GM23338 (cell line): ENCODE results near the gene TNFSF9. TPM values are rescaled to one million over a fixed set of nuclear protein-coding genes. Genes with fewer than 3 reads are reported as not detected.

ENCODE experiments used
- ATAC-seq: fragments of 200-7000 bp; cut with Tn5 transposase; 3 replicates; pipeline ENCODE4 v1.9.1; 2020
- DNase-seq: peaks from one replicate; pipeline ENCODE4 v3.0.0-alpha.2; 2015; ENCODE audit warnings: low spot score
- H2AFZ ChIP-seq: fragments of 200-600 bp; sonication (generic); 2 replicates; pipeline ENCODE4 v1.8.0; 2016; ENCODE audit warnings: antibody characterized with exemption, mild to moderate bottlenecking, moderate library complexity
- H3F3A ChIP-seq: fragments of 200-600 bp; sonication (generic); replicated peaks from 2 replicates; pipeline ENCODE4 v1.8.0; 2017; ENCODE audit warnings: antibody characterized with exemption, mixed run types, low read depth
- H3K27ac ChIP-seq: fragments of 200-600 bp; sonication (generic); 2 replicates; pipeline ENCODE4 v1.6.1; 2016; ENCODE audit warnings: low read depth
- H3K27me3 ChIP-seq: fragments of 200-600 bp; sonication (generic); 2 replicates; pipeline ENCODE4 v1.8.0; 2016; ENCODE audit warnings: mild to moderate bottlenecking, mixed run types, moderate library complexity; ENCODE audit not compliant: insufficient read depth
- H3K36me3 ChIP-seq: fragments of 200-600 bp; sonication (generic); 2 replicates; pipeline ENCODE4 v1.8.0; 2016; ENCODE audit warnings: mild to moderate bottlenecking; ENCODE audit not compliant: insufficient read depth
- H3K4me1 ChIP-seq: fragments of 200-600 bp; sonication (generic); 2 replicates; pipeline ENCODE4 v1.8.0; 2016; ENCODE audit warnings: mild to moderate bottlenecking, moderate library complexity; ENCODE audit not compliant: insufficient read depth
- H3K4me2 ChIP-seq: fragments of 200-600 bp; sonication (generic); 2 replicates; pipeline ENCODE4 v1.7.1; 2017; ENCODE audit warnings: mixed run types
- H3K4me3 ChIP-seq: fragments of 200-600 bp; sonication (generic); 2 replicates; pipeline ENCODE4 v1.6.1; 2016; ENCODE audit warnings: mixed run types
- H3K79me2 ChIP-seq: fragments of 200-600 bp; sonication (generic); replicated peaks from 2 replicates; pipeline ENCODE4 v1.8.0; 2017; ENCODE audit warnings: mild to moderate bottlenecking; ENCODE audit not compliant: insufficient read depth
- H3K9me2 ChIP-seq: fragments of 200-600 bp; sonication (generic); 2 replicates; pipeline ENCODE4 v1.8.0; 2017; ENCODE audit not compliant: insufficient read depth
- H4K20me1 ChIP-seq: fragments of 200-600 bp; sonication (generic); replicated peaks from 2 replicates; pipeline ENCODE4 v1.8.0; 2017; ENCODE audit warnings: mild to moderate bottlenecking; ENCODE audit not compliant: insufficient read depth
- H3K27ac Mint-ChIP-seq: 2 replicates; pipeline ENCODE4 v1.8.0; 2020; ENCODE audit warnings: inconsistent platforms, mild to moderate bottlenecking, moderate library complexity, mixed read lengths
- H3K27me3 Mint-ChIP-seq: 3 replicates; pipeline ENCODE4 v1.8.0; 2022; ENCODE audit warnings: low read depth, mild to moderate bottlenecking, moderate library complexity, mixed read lengths, inconsistent platforms; ENCODE audit not compliant: insufficient read depth, poor library complexity
- H3K36me3 Mint-ChIP-seq: 3 replicates; pipeline ENCODE4 v1.8.0; 2021; ENCODE audit warnings: low read depth, mild to moderate bottlenecking, inconsistent platforms, moderate library complexity, mixed read lengths
- H3K4me1 Mint-ChIP-seq: 3 replicates; pipeline ENCODE4 v1.8.0; 2020; ENCODE audit warnings: mild to moderate bottlenecking, inconsistent platforms, mixed read lengths
- H3K4me3 Mint-ChIP-seq: 3 replicates; pipeline ENCODE4 v1.8.0; 2021; ENCODE audit warnings: moderate library complexity, mild to moderate bottlenecking, inconsistent platforms, mixed read lengths
- H3K9me3 Mint-ChIP-seq: 3 replicates; pipeline ENCODE4 v1.8.0; 2020; ENCODE audit warnings: moderate library complexity, mild to moderate bottlenecking, inconsistent platforms, mixed read lengths
- CTCF ChIP-seq, 2 experiments: fragments of 200-600 bp in 1 of 2; sonication (generic) in 1 of 2; conservative IDR thresholded peaks; 2 replicates each; pipeline versions ENCODE4 v1.5.1 to v1.6.1; 2016 to 2017; ENCODE audit warnings: antibody characterized with exemption in 2 of 2, low read depth in 2 of 2, mild to moderate bottlenecking in 2 of 2, moderate library complexity in 1 of 2
- ETS1 ChIP-seq: IDR thresholded peaks from 2 replicates; pipeline ENCODE4 v1.6.1; 2016; ENCODE audit warnings: antibody characterized with exemption
- EZH2 ChIP-seq: fragments of 200-600 bp; sonication (generic); IDR thresholded peaks from one replicate; pipeline ENCODE4 v1.8.0; 2017; ENCODE audit warnings: antibody characterized with exemption, mild to moderate bottlenecking, low read depth; ENCODE audit not compliant: unreplicated experiment
- EZH2phosphoT487 ChIP-seq: fragments of 200-600 bp; sonication (generic); IDR thresholded peaks from one replicate; pipeline ENCODE4 v1.8.1; 2018; ENCODE audit warnings: antibody characterized with exemption; ENCODE audit not compliant: unreplicated experiment
- JUNB ChIP-seq: IDR thresholded peaks from one replicate; pipeline ENCODE4 v1.6.1; 2016; ENCODE audit warnings: antibody characterized with exemption; ENCODE audit not compliant: unreplicated experiment
- REST ChIP-seq: IDR thresholded peaks from one replicate; pipeline ENCODE4 v1.6.1; 2018; ENCODE audit warnings: antibody characterized with exemption; ENCODE audit not compliant: unreplicated experiment
- ZNF114 ChIP-seq: fragments of 250-450 bp; sonication (Bioruptor Pico); IDR thresholded peaks from 2 replicates; pipeline ENCODE4 v1.5.0; 2020; ENCODE audit warnings: mild to moderate bottlenecking, moderate library complexity
- ZNF331 ChIP-seq: fragments of 250-450 bp; sonication (Bioruptor Pico); IDR thresholded peaks from 2 replicates; pipeline ENCODE4 v1.5.0; 2020; ENCODE audit warnings: low read depth, mild to moderate bottlenecking, moderate library complexity
- polyA plus RNA-seq: library from polyadenylated mRNA; unstranded; fragments of >200 nt; fragmentation: Nextera tagmentation; extraction: Ambion mirVana; gene quantifications from 2 replicates; pipeline ENCODE4 v1.2.1, GENCODE V29; 2016
- total RNA-seq: library from RNA; depleted of rRNA; stranded (reverse); fragments of >200 nt; shearing (Covaris generic); gene quantifications from 2 replicates; pipeline ENCODE4 v1.2.3, GENCODE V29; 2014

TNFSF9 gene
- total and polyA plus RNA-seq, 2 experiments from 2014 or later = 2.6 to 9.1 TPM

- Mint-ChIP-seq H3K4me1 (peaks cover 22% of the 10 kb centered on the region), H3K4me3 (peak overlapping the region; percentile 74), H3K27me3 (peaks cover 46% of the 10 kb centered on the region), H3K36me3 (peaks cover 19% of the 10 kb centered on the region), H3K9me3 (peaks cover 44% of the 10 kb centered on the region), H3K27ac (no peak overlapping the region)
- Histone ChIP-seq H2AFZ (no peak overlapping the region; the same call in 1 of the 2 replicates), H3K79me2 (no peaks in the 10 kb centered on the region), H3K4me1 (peaks cover 30% of the 10 kb centered on the region), H4K20me1 (no peaks in the 10 kb centered on the region), H3K27ac (no peak overlapping the region), H3K4me2 (peak overlapping the region; percentile 94), H3K4me3 (peak overlapping the region; percentile 72), H3K9me2 (no peaks in the 10 kb centered on the region), H3K36me3 (no peaks in the 10 kb centered on the region), H3F3A (peaks cover 10% of the 10 kb centered on the region), H3K27me3 (peaks cover 47% of the 10 kb centered on the region)
- DNase-seq = no peak
- TF ChIP-seq CTCF (conservative IDR thresholded peaks at IDR 0.05; ENCODE audit: low read depth in 2 of 2) = no peak
- TF ChIP-seq JUNB = no peak
- no peak for TF ChIP-seq EZH2phosphoT487
- TF ChIP-seq ZNF331 (CRISPR knock-in tag) = no peak
- no peak for TF ChIP-seq ZNF114 (CRISPR knock-in tag)
- TF ChIP-seq REST = no peak
- no peak for TF ChIP-seq EZH2
- ATAC-seq = no peak
These were observed 865 bp upstream of the TNFSF9 start for GRCh38 chr19:6529937-6530385.

- no peaks in the 10 kb centered on the region for H3K36me3 ChIP-seq
- Mint-ChIP-seq H3K4me3 (peak overlapping the region; percentile 74), H3K4me1 (peaks cover 22% of the 10 kb centered on the region), H3K9me3 (peaks cover 54% of the 10 kb centered on the region), H3K27ac (no peak overlapping the region), H3K36me3 (peaks cover 27% of the 10 kb centered on the region), H3K27me3 (peaks cover 48% of the 10 kb centered on the region)
- H3K4me2 ChIP-seq = peak overlapping the region; percentile 94
- DNase-seq = no peak
- no peak overlapping the region for H3K27ac ChIP-seq
- H3K79me2 ChIP-seq = no peaks in the 10 kb centered on the region
- H3K9me2 ChIP-seq = no peaks in the 10 kb centered on the region
- peak overlapping the region; percentile 72 for H3K4me3 ChIP-seq
- peaks cover 57% of the 10 kb centered on the region for H3K27me3 ChIP-seq
- peaks cover 10% of the 10 kb centered on the region for H3F3A ChIP-seq
- H2AFZ ChIP-seq = peak overlapping the region; percentile 87
- H3K4me1 ChIP-seq = peaks cover 30% of the 10 kb centered on the region
- no peak; the same call in 2 of the 3 replicates for ATAC-seq
- TF ChIP-seq EZH2 (peak; percentile 51), ETS1 (no peak), ZNF114 (CRISPR knock-in tag) (no peak), CTCF (conservative IDR thresholded peaks at IDR 0.05; ENCODE audit: low read depth in 2 of 2) (no peak)
- H4K20me1 ChIP-seq = no peaks in the 10 kb centered on the region
These were observed 533 bp downstream of the TNFSF9 start for GRCh38 chr19:6531163-6531955.
